ENCODE data around the gene AKIP1. TPM values are rescaled to one million over a fixed set of nuclear protein-coding genes. Genes with fewer than 3 reads are reported as not detected.
"Not testable (repeated sequence)": the region's sequence is repeated elsewhere in the genome, so short reads cannot be mapped to it uniquely, and the experiment has no call there.

Gene AKIP1
- 30.3 and 34.1 TPM in 2 replicates for total RNA-seq (2014; rRNA removed; shearing (Covaris generic))
- polyA plus RNA-seq (2015; cell fraction: cytosol; rRNA removed), result 45.0 and 53.0 TPM in 2 replicates
- polyA plus RNA-seq (2015; cell fraction: nucleus; rRNA removed), result 28.8 and 29.2 TPM in 2 replicates

GRCh38 chr11:8911029-8911823 is at the start of gene AKIP1:
TSS of gene AKIP1 (plus strand) at chr11:8911189. CDS start at chr11:8911450, 261 bp downstream.
- peak; percentile 90 for DNase-seq (ENCODE audit: low read depth)

- peak; percentile 57 for DNase-seq (ENCODE audit: low read depth)
Measured at GRCh38 chr11:8863838-8864237, 47.2 kb upstream of the AKIP1 start.

- DNase-seq (ENCODE audit: low read depth), result no peak
Measured at GRCh38 chr11:8865304-8865703, 45.7 kb upstream of the AKIP1 start.

- DNase-seq (ENCODE audit: low read depth), result no peak
Measured at GRCh38 chr11:8867035-8867434, 44.0 kb upstream of the AKIP1 start.

- no peak for DNase-seq (ENCODE audit: low read depth)
Measured at GRCh38 chr11:8867931-8868631, 42.9 kb upstream of the AKIP1 start.

GRCh38 chr11:8870411-8871170 is 40.4 kb upstream of the AKIP1 start:
- peak; percentile 75 for DNase-seq (ENCODE audit: low read depth)

GRCh38 chr11:8871171-8871775 is 39.7 kb upstream of the AKIP1 start:
- peak; percentile 69 for DNase-seq (ENCODE audit: low read depth)

- DNase-seq (ENCODE audit: low read depth), result no peak
Measured at GRCh38 chr11:8871962-8872361, 39.0 kb upstream of the AKIP1 start.

GRCh38 chr11:8873741-8874405 is 37.1 kb upstream of the AKIP1 start:
- no peak for DNase-seq (ENCODE audit: low read depth)

GRCh38 chr11:8878771-8879170 is 32.2 kb upstream of the AKIP1 start:
- no peak for DNase-seq (ENCODE audit: low read depth)

GRCh38 chr11:8881585-8881984 is 29.4 kb upstream of the AKIP1 start:
- not testable (repeated sequence) for DNase-seq (ENCODE audit: low read depth)

GRCh38 chr11:8886322-8886721 is 24.7 kb upstream of the AKIP1 start:
- DNase-seq (ENCODE audit: low read depth), result no peak

- DNase-seq (ENCODE audit: low read depth), result not testable (repeated sequence)
Measured at GRCh38 chr11:8891185-8891584, 19.8 kb upstream of the AKIP1 start.

GRCh38 chr11:8899119-8899753 is 11.8 kb upstream of the AKIP1 start:
- no peak for DNase-seq (ENCODE audit: low read depth)

- DNase-seq (ENCODE audit: low read depth), result peak; percentile 72
Measured at GRCh38 chr11:8905528-8906165, 5.3 kb upstream of the AKIP1 start.

GRCh38 chr11:8907116-8907515 is 3.9 kb upstream of the AKIP1 start:
- no peak for DNase-seq (ENCODE audit: low read depth)

GRCh38 chr11:8908099-8908498 is 2.9 kb upstream of the AKIP1 start:
- no peak for DNase-seq (ENCODE audit: low read depth)

GRCh38 chr11:8910649-8911026 is 351 bp upstream of the AKIP1 start:
- DNase-seq (ENCODE audit: low read depth), result no peak

GRCh38 chr11:8913961-8914660 is 3.1 kb downstream of the AKIP1 start:
- DNase-seq (ENCODE audit: low read depth), result peak; percentile 47

Data from HT1080 (cell line).